ENCODE results near the gene PTPN9.

- TF ChIP-seq CTCF (IDR thresholded peaks at IDR 0.05) (no peak), EP300 (IDR thresholded peaks at IDR 0.05) (no peak), POLR2AphosphoS5 (IDR thresholded peaks at IDR 0.05) (no peak)
Observed at GRCh38 chr15:75591655-75592364, 12.7 kb upstream of the PTPN9 start.
